ENCODE measurements around the gene INCA1. TPM values are rescaled to one million over a fixed set of nuclear protein-coding genes. Genes with fewer than 3 reads are reported as not detected.

INCA1 gene
- total and polyA plus RNA-seq, 2 of the 13 experiments (the other 11 are each of a cell fraction or from before 2014, with no cell fraction given), result 0.93 to 2.6 TPM

DNA sequence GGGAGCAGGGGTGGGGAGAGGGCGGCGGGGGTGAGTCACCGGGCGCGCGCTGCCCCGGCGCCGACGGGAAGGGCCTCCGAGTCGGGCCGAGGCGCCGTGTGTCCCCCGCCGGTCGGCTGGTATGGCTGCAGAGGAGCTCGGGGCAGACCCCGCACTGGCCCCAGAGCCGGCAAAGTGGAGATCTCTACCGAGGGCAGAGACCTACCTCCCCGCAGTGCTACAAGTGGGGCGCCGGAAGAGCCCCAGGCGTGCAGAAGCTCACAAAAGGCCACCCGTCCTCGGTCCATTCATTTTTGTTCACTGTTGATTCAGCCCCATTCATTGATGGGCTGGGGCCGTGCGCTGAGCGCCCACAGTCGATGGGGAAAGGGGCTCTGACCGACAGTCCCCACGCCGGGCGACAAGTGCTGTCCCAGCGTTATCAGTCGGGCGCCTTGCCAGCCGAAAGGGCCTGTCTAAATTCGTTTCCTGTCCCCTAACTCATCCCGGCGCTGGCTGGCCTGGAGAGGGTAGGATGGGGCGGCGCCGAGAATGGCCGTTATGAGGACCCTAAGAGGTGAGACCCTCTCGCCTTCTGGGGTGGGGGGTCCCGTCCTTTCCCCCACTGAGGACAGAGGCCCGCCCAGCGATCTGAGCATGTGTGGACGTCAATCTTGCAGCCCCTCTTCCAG is 47.1 kb downstream of the INCA1 start (continued):
- no peak for TF ChIP-seq TBL1XR1 (IDR thresholded peaks at IDR 0.05; ENCODE audit: borderline replicate concordance, low read length, partially characterized antibody)
- peak; percentile 58 for TF ChIP-seq AGO2 (optimal IDR thresholded peaks at IDR 0.05; ENCODE audit: low read depth, low read length)
- no peak for TF ChIP-seq RARG (CRISPR knock-in tag; IDR thresholded peaks at IDR 0.05; ENCODE audit: low read depth)
- no peak for TF ChIP-seq SMC3 (IDR thresholded peaks at IDR 0.05; ENCODE audit: low read length)
- TF ChIP-seq EP300 (IDR thresholded peaks at IDR 0.05; ENCODE audit: low read depth in 2 of 2, low read length in 2 of 2), result no peak
- no peak for TF ChIP-seq EP300 (CRISPR knock-in tag; IDR thresholded peaks at IDR 0.05; ENCODE audit: borderline replicate concordance)
- TF ChIP-seq RBM22 (optimal IDR thresholded peaks at IDR 0.05; ENCODE audit: low read length), result no peak
- TF ChIP-seq NFKBIZ (CRISPR knock-in tag; IDR thresholded peaks at IDR 0.05), result no peak
- TF ChIP-seq HMG20B (CRISPR knock-in tag; conservative IDR thresholded peaks at IDR 0.05), result no peak
- TF ChIP-seq MED8 (CRISPR knock-in tag; IDR thresholded peaks at IDR 0.05; ENCODE audit: insufficient replicate concordance), result no peak
- TF ChIP-seq ZNF251 (CRISPR knock-in tag; IDR thresholded peaks at IDR 0.05), result no peak
- no peak for TF ChIP-seq HMGA1 (CRISPR knock-in tag; conservative IDR thresholded peaks at IDR 0.05)
- TF ChIP-seq NR2F2 (IDR thresholded peaks at IDR 0.05; ENCODE audit: borderline replicate concordance, low read depth), result no peak
- TF ChIP-seq YEATS2 (CRISPR knock-in tag; IDR thresholded peaks at IDR 0.05; ENCODE audit: borderline replicate concordance), result no peak
- TF ChIP-seq KLF15 (CRISPR knock-in tag; IDR thresholded peaks at IDR 0.05; ENCODE audit: borderline replicate concordance), result peak; percentile 17; the same call in 1 of the 2 replicates
- no peak for TF ChIP-seq MZF1 (CRISPR knock-in tag; IDR thresholded peaks at IDR 0.05; ENCODE audit: borderline replicate concordance)
- TF ChIP-seq, protein P1, sequence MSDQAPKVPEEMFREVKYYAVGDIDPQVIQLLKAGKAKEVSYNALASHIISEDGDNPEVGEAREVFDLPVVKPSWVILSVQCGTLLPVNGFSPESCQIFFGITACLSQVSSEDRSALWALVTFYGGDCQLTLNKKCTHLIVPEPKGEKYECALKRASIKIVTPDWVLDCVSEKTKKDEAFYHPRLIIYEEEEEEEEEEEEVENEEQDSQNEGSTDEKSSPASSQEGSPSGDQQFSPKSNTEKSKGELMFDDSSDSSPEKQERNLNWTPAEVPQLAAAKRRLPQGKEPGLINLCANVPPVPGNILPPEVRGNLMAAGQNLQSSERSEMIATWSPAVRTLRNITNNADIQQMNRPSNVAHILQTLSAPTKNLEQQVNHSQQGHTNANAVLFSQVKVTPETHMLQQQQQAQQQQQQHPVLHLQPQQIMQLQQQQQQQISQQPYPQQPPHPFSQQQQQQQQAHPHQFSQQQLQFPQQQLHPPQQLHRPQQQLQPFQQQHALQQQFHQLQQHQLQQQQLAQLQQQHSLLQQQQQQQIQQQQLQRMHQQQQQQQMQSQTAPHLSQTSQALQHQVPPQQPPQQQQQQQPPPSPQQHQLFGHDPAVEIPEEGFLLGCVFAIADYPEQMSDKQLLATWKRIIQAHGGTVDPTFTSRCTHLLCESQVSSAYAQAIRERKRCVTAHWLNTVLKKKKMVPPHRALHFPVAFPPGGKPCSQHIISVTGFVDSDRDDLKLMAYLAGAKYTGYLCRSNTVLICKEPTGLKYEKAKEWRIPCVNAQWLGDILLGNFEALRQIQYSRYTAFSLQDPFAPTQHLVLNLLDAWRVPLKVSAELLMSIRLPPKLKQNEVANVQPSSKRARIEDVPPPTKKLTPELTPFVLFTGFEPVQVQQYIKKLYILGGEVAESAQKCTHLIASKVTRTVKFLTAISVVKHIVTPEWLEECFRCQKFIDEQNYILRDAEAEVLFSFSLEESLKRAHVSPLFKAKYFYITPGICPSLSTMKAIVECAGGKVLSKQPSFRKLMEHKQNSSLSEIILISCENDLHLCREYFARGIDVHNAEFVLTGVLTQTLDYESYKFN (CRISPR knock-in tag; conservative IDR thresholded peaks at IDR 0.05), result no peak
- TF ChIP-seq SUZ12 (IDR thresholded peaks at IDR 0.05; ENCODE audit: low read depth, low read length), result no peak
- 0 out of 2 replicates have a peak, but pooled peaks have one; percentile 16 for TF ChIP-seq REL (CRISPR knock-in tag; conservative IDR thresholded peaks at IDR 0.05)
- TF ChIP-seq, protein P2, sequence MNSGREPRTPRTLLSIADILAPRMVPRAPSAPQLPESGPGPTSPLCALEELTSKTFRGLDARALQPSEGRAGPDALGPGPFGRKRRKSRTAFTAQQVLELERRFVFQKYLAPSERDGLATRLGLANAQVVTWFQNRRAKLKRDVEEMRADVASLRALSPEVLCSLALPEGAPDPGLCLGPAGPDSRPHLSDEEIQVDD (CRISPR knock-in tag; IDR thresholded peaks at IDR 0.05; ENCODE audit: borderline replicate concordance), result no peak
- TF ChIP-seq YEATS4 (CRISPR knock-in tag; IDR thresholded peaks at IDR 0.05; ENCODE audit: borderline replicate concordance), result no peak; the same call in 1 of the 2 replicates
- TF ChIP-seq HNRNPL (IDR thresholded peaks at IDR 0.05; ENCODE audit: low read depth, low read length), result no peak
- TF ChIP-seq KDM5B (CRISPR knock-in tag; IDR thresholded peaks at IDR 0.05; ENCODE audit: borderline replicate concordance), result peak; percentile 49
- TF ChIP-seq ZNF607 (CRISPR knock-in tag; IDR thresholded peaks at IDR 0.05; ENCODE audit: borderline replicate concordance), result no peak
- TF ChIP-seq FOXA1 (IDR thresholded peaks at IDR 0.05), result no peak
- no peak for TF ChIP-seq FOXA1 (CRISPR knock-in tag; IDR thresholded peaks at IDR 0.05)
- TF ChIP-seq, protein P3, sequence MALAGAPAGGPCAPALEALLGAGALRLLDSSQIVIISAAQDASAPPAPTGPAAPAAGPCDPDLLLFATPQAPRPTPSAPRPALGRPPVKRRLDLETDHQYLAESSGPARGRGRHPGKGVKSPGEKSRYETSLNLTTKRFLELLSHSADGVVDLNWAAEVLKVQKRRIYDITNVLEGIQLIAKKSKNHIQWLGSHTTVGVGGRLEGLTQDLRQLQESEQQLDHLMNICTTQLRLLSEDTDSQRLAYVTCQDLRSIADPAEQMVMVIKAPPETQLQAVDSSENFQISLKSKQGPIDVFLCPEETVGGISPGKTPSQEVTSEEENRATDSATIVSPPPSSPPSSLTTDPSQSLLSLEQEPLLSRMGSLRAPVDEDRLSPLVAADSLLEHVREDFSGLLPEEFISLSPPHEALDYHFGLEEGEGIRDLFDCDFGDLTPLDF (CRISPR knock-in tag; IDR thresholded peaks at IDR 0.05), result no peak

Data from HepG2 (cell line).